K562 (cell line): ENCODE results near the gene CDKN2C. TPM values are rescaled to one million over a fixed set of nuclear protein-coding genes. Genes with fewer than 3 reads are reported as not detected.

Source experiments
- BCOR ChIP-seq: fragments of 450-650 bp; IDR thresholded peaks from 2 replicates; pipeline ENCODE4 v1.6.1; 2016
- EP400 ChIP-seq: fragments of 450-650 bp; IDR thresholded peaks from 2 replicates; pipeline ENCODE4 v1.6.1; 2017; ENCODE audit warnings: antibody characterized with exemption, mild to moderate bottlenecking, moderate library complexity
- JUND ChIP-seq, 2 experiments: IDR thresholded peaks; 2 replicates in 1 of 2; 3 replicates in 1 of 2; pipeline ENCODE4 v1.6.1; 2011; ENCODE audit warnings: borderline replicate concordance in 2 of 2, low read depth in 2 of 2, low read length in 2 of 2, improper control_type of control experiment in 1 of 2, missing biosample characterization in 1 of 2, missing genetic modification characterization in 1 of 2, missing genetic modification reagents in 1 of 2
- MTA1 ChIP-seq: fragments of 450-650 bp; IDR thresholded peaks from 2 replicates; pipeline ENCODE4 v1.6.1; 2017; ENCODE audit warnings: borderline replicate concordance
- PHB ChIP-seq: fragments of 250-450 bp; sonication (Bioruptor Pico); IDR thresholded peaks from 2 replicates; pipeline ENCODE4 v1.5.0; 2021
- RHOXF2B ChIP-seq: fragments of 250-450 bp; sonication (Bioruptor Pico); conservative IDR thresholded peaks from 2 replicates; pipeline ENCODE4 v1.5.1; 2021
- SAFB2 ChIP-seq: fragments of 200-400 bp; formaldehyde crosslinking; IDR thresholded peaks from 2 replicates; pipeline ENCODE4 v1.6.1; 2018; ENCODE audit warnings: borderline replicate concordance, low read length, low read depth, moderate library complexity; ENCODE audit not compliant: severe bottlenecking
- ZNF134 ChIP-seq: fragments of 250-450 bp; sonication (Bioruptor Pico); conservative IDR thresholded peaks from 2 replicates; pipeline ENCODE4 v1.4.0; 2020
- ZNF3 ChIP-seq: fragments of 250-450 bp; sonication (Bioruptor Pico); IDR thresholded peaks from 2 replicates; pipeline ENCODE4 v1.5.0; 2021; ENCODE audit warnings: mild to moderate bottlenecking, moderate library complexity
- ZNF586 ChIP-seq: fragments of 450-650 bp; formaldehyde crosslinking; conservative IDR thresholded peaks from 2 replicates; pipeline ENCODE4 v1.4.0; 2020; ENCODE audit warnings: mild to moderate bottlenecking, moderate library complexity
- ZNF830 ChIP-seq: fragments of 250-450 bp; sonication (Bioruptor Pico); IDR thresholded peaks from 2 replicates; pipeline ENCODE4 v1.5.0; 2021; ENCODE audit warnings: mild to moderate bottlenecking
- polyA plus RNA-seq, 8 experiments: library from polyadenylated mRNA; depleted of rRNA in 4 of 8; stranded (reverse) in 5 of 8; unstranded in 3 of 8; fragments of >200 nt; fragmentation: Nextera tagmentation in 2 of 8; fragmentation: Illumina TruSeq in 1 of 8; extraction: Ambion mirVana in 2 of 8; extraction: Trizol in 1 of 8; gene quantifications; 2 replicates each; pipeline versions ENCODE4 v1.2.1 to v1.2.3, GENCODE V29; 2011 to 2014; ENCODE audit warnings: inconsistent platforms in 1 of 8, missing spikeins in 1 of 8
- total RNA-seq, 7 experiments: library from RNA; depleted of rRNA in 6 of 7; stranded (reverse); fragments of >200 nt in 6 of 7; fragmentation: Illumina TruSeq in 2 of 7; extraction: Trizol in 2 of 7; gene quantifications; 2 replicates each; pipeline versions ENCODE4 v1.2.1 to v1.2.3, GENCODE V29; 2011 to 2021; ENCODE audit warnings: low replicate concordance in 1 of 7
- TF ChIP-seq, protein P1 (sequence below), 2 experiments: IDR thresholded peaks; 2 replicates each; pipeline ENCODE4 v1.6.1; 2012; ENCODE audit warnings: improper control_type of control experiment in 2 of 2, low read depth in 2 of 2, low read length in 2 of 2, borderline replicate concordance in 1 of 2
- TF ChIP-seq, protein P2 (sequence below), 3 experiments: fragments of 200-800 bp in 1 of 3; fragments of 250-450 bp in 1 of 3; fragments of 450-650 bp in 1 of 3; sonication (Bioruptor Pico) in 1 of 3; sonication (Bioruptor generic) in 1 of 3; formaldehyde crosslinking in 1 of 3; IDR thresholded peaks; 2 replicates each; pipeline versions ENCODE4 v1.6.1 to v1.8.0; 2016 to 2022; ENCODE audit warnings: mild to moderate bottlenecking in 2 of 3, missing genetic modification characterization in 2 of 3, missing compliant biosample characterization in 1 of 3, moderate library complexity in 1 of 3
- TF ChIP-seq, protein P3 (sequence below): fragments of 450-650 bp; IDR thresholded peaks from 2 replicates; pipeline ENCODE4 v1.6.1; 2017; ENCODE audit warnings: antibody characterized with exemption, mild to moderate bottlenecking
- TF ChIP-seq, protein P4 (sequence below): fragments of 250-450 bp; sonication (Bioruptor Pico); IDR thresholded peaks from 2 replicates; pipeline ENCODE4 v1.5.1; 2021; ENCODE audit warnings: mild to moderate bottlenecking

Gene CDKN2C
- total and polyA plus RNA-seq, 9 of the 15 experiments (the other 6 are each of a cell fraction or from before 2014, with no cell fraction given), result 11.9 to 74.3 (median 45.9) TPM

DNA sequence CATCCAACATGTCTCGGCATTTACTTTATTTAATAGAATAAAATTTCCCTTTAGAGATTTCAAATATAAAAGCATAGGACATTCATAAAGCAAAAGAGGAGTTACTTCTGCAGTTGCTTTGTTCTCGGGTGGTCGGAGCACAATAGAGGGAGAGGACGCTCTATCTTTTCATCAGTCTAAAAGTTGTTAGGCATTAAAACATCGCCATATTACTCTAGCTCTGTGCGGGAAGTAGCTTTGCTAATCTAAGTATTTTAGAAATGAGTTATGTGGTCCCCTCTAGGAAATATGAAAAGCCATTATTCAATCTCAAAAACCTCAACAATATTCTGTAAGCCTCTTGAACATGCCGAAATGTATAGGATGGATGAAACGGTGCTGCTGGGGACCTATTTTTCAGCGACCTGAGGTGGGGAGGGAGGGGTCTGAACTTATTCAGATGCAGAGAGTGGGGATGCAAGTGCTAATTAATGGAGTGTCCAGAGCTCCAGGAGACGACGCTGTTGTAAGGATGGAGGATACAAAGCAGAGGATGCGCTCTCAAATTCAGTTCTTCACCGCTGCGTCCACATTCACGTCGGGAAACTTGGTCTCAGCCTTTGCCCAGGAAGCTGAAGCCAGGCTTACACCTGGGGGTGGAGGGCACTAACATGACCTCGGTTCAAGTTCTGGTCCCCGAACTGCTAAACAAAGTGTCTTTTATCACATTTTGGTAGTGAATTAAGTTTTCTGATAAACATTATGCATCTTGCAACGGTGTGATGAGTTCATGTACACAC, 6.3 kb downstream of the CDKN2C start (continued):
- TF ChIP-seq, protein P1, sequence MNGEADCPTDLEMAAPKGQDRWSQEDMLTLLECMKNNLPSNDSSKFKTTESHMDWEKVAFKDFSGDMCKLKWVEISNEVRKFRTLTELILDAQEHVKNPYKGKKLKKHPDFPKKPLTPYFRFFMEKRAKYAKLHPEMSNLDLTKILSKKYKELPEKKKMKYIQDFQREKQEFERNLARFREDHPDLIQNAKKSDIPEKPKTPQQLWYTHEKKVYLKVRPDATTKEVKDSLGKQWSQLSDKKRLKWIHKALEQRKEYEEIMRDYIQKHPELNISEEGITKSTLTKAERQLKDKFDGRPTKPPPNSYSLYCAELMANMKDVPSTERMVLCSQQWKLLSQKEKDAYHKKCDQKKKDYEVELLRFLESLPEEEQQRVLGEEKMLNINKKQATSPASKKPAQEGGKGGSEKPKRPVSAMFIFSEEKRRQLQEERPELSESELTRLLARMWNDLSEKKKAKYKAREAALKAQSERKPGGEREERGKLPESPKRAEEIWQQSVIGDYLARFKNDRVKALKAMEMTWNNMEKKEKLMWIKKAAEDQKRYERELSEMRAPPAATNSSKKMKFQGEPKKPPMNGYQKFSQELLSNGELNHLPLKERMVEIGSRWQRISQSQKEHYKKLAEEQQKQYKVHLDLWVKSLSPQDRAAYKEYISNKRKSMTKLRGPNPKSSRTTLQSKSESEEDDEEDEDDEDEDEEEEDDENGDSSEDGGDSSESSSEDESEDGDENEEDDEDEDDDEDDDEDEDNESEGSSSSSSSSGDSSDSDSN (IDR thresholded peaks at IDR 0.05; ENCODE audit: borderline replicate concordance in 1 of 2, low read depth in 2 of 2, low read length in 2 of 2), result 0 out of 4 replicates have a peak, but pooled peaks of 1 of the 2 experiments have one; percentile 45
- 0 out of 2 replicates have a peak, but pooled peaks have one; percentile 26 for TF ChIP-seq BCOR
- TF ChIP-seq MTA1, result no peak
- TF ChIP-seq, protein P2, sequence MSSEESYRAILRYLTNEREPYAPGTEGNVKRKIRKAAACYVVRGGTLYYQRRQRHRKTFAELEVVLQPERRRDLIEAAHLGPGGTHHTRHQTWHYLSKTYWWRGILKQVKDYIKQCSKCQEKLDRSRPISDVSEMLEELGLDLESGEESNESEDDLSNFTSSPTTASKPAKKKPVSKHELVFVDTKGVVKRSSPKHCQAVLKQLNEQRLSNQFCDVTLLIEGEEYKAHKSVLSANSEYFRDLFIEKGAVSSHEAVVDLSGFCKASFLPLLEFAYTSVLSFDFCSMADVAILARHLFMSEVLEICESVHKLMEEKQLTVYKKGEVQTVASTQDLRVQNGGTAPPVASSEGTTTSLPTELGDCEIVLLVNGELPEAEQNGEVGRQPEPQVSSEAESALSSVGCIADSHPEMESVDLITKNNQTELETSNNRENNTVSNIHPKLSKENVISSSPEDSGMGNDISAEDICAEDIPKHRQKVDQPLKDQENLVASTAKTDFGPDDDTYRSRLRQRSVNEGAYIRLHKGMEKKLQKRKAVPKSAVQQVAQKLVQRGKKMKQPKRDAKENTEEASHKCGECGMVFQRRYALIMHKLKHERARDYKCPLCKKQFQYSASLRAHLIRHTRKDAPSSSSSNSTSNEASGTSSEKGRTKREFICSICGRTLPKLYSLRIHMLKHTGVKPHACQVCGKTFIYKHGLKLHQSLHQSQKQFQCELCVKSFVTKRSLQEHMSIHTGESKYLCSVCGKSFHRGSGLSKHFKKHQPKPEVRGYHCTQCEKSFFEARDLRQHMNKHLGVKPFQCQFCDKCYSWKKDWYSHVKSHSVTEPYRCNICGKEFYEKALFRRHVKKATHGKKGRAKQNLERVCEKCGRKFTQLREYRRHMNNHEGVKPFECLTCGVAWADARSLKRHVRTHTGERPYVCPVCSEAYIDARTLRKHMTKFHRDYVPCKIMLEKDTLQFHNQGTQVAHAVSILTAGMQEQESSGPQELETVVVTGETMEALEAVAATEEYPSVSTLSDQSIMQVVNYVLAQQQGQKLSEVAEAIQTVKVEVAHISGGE (CRISPR knock-in tag; IDR thresholded peaks at IDR 0.05), result no peak
- TF ChIP-seq SAFB2, result no peak
- TF ChIP-seq, protein P3, sequence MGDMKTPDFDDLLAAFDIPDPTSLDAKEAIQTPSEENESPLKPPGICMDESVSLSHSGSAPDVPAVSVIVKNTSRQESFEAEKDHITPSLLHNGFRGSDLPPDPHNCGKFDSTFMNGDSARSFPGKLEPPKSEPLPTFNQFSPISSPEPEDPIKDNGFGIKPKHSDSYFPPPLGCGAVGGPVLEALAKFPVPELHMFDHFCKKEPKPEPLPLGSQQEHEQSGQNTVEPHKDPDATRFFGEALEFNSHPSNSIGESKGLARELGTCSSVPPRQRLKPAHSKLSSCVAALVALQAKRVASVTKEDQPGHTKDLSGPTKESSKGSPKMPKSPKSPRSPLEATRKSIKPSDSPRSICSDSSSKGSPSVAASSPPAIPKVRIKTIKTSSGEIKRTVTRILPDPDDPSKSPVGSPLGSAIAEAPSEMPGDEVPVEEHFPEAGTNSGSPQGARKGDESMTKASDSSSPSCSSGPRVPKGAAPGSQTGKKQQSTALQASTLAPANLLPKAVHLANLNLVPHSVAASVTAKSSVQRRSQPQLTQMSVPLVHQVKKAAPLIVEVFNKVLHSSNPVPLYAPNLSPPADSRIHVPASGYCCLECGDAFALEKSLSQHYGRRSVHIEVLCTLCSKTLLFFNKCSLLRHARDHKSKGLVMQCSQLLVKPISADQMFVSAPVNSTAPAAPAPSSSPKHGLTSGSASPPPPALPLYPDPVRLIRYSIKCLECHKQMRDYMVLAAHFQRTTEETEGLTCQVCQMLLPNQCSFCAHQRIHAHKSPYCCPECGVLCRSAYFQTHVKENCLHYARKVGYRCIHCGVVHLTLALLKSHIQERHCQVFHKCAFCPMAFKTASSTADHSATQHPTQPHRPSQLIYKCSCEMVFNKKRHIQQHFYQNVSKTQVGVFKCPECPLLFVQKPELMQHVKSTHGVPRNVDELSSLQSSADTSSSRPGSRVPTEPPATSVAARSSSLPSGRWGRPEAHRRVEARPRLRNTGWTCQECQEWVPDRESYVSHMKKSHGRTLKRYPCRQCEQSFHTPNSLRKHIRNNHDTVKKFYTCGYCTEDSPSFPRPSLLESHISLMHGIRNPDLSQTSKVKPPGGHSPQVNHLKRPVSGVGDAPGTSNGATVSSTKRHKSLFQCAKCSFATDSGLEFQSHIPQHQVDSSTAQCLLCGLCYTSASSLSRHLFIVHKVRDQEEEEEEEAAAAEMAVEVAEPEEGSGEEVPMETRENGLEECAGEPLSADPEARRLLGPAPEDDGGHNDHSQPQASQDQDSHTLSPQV, result no peak
- TF ChIP-seq ZNF134 (CRISPR knock-in tag), result no peak
- TF ChIP-seq PHB (CRISPR knock-in tag), result no peak
- no peak for TF ChIP-seq ZNF830 (CRISPR knock-in tag)
- TF ChIP-seq JUND (IDR thresholded peaks at IDR 0.05; ENCODE audit: borderline replicate concordance, low read depth, low read length), result no peak
- TF ChIP-seq JUND (tag; IDR thresholded peaks at IDR 0.05; ENCODE audit: borderline replicate concordance, low read depth, low read length), result no peak
- no peak for TF ChIP-seq RHOXF2B (CRISPR knock-in tag)
- TF ChIP-seq ZNF3 (CRISPR knock-in tag), result no peak
- TF ChIP-seq ZNF586, result no peak
- TF ChIP-seq, protein P4, sequence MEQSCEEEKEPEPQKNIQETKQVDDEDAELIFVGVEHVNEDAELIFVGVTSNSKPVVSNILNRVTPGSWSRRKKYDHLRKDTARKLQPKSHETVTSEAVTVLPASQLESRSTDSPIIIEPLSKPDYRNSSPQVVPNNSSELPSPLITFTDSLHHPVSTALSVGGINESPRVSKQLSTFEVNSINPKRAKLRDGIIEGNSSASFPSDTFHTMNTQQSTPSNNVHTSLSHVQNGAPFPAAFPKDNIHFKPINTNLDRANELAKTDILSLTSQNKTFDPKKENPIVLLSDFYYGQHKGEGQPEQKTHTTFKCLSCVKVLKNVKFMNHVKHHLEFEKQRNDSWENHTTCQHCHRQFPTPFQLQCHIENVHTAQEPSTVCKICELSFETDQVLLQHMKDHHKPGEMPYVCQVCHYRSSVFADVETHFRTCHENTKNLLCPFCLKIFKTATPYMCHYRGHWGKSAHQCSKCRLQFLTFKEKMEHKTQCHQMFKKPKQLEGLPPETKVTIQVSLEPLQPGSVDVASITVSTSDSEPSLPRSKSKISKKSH, result no peak
- no peak for TF ChIP-seq EP400
